Amniotic stem cell (primary cell): ENCODE data around the gene MYEOV.

Experiments used
- DNase-seq: peaks from one replicate; lab custom pipeline; 2025; lab: John Stamatoyannopoulos, UW

The MYEOV gene

GRCh38 chr11:69342588-69343330, 48.8 kb downstream of the MYEOV start:
- DNase-seq, result no peak

GRCh38 chr11:69343401-69344321, 49.7 kb downstream of the MYEOV start:
- no peak for DNase-seq

GRCh38 chr11:69344570-69345145, 50.7 kb downstream of the MYEOV start:
- DNase-seq, result no peak
